Aorta (tissue), 5 donors: ENCODE data around the gene TMOD2. TPM values are rescaled to one million over a fixed set of nuclear protein-coding genes. Genes with fewer than 3 reads are reported as not detected.
A peak's percentile ranks its signal among the peaks of the same experiment; 100 is the strongest.

Source experiments
- ATAC-seq: fragments of 200-7000 bp; cut with Tn5 transposase; one replicate; pipeline ENCODE4 v1.9.1; 2022; ENCODE audit warnings: moderate library complexity; ENCODE audit not compliant: low FRiP score
- DNase-seq, 2 donors: peaks; one replicate each; pipeline ENCODE4 v3.0.0-alpha.2; 2020
- H3K27ac ChIP-seq, 2 donors: one replicate each; pipeline ENCODE4 v1.5.1; 2013; ENCODE audit warnings: low read length in 2 of 2, mild to moderate bottlenecking in 2 of 2, moderate library complexity in 2 of 2, control low read depth in 1 of 2, inconsistent platforms in 1 of 2, low read depth in 1 of 2
- H3K27me3 ChIP-seq, 2 donors: one replicate each; pipeline ENCODE4 v1.6.1; 2013; ENCODE audit warnings: control low read depth in 1 of 2, low read length in 1 of 2, mild to moderate bottlenecking in 1 of 2, moderate library complexity in 1 of 2; ENCODE audit not compliant: insufficient read depth in 2 of 2, control insufficient read depth in 1 of 2
- H3K36me3 ChIP-seq, 2 donors: one replicate each; pipeline ENCODE4 v1.6.1; 2013; ENCODE audit warnings: control low read depth in 1 of 2, low read length in 1 of 2, mild to moderate bottlenecking in 1 of 2; ENCODE audit not compliant: insufficient read depth in 2 of 2, control insufficient read depth in 1 of 2
- H3K4me1 ChIP-seq, 2 donors: one replicate each; pipeline ENCODE4 v1.6.1; 2013; ENCODE audit warnings: low read length in 2 of 2, control low read depth in 1 of 2, mild to moderate bottlenecking in 1 of 2, moderate library complexity in 1 of 2; ENCODE audit not compliant: insufficient read depth in 2 of 2, control insufficient read depth in 1 of 2
- H3K4me3 ChIP-seq, 2 donors: one replicate each; pipeline ENCODE4 v1.5.1; 2013; ENCODE audit warnings: low read length in 2 of 2, control low read depth in 1 of 2, mild to moderate bottlenecking in 1 of 2
- H3K9me3 ChIP-seq: one replicate; pipeline ENCODE4 v1.6.1; 2013; ENCODE audit warnings: mild to moderate bottlenecking, low read length; ENCODE audit not compliant: control insufficient read depth
- WGBS, 2 donors: extraction: QIAGEN DNeasy Blood & Tissue Kit; methylation state at CpG; one replicate each; pipeline ENCODE4 v1.1.7; 2013; 5-methylcytosine and 5-hydroxymethylcytosine counted together
- intact Hi-C, 2 donors: fragments of 100-400 bp; cut with DNase I; formaldehyde crosslinking; loops; one replicate each; pipeline versions ENCODE4 v1.14.2 to v1.15.0; 2022
- polyA plus RNA-seq, 2 donors: library from polyadenylated mRNA; stranded (reverse); fragments of 200-250 nt; gene quantifications; one replicate each; pipeline ENCODE4 v1.2.3, GENCODE V29; 2013
- total RNA-seq, 2 donors: library from RNA; stranded (reverse); fragmentation: NEBNext Ultra II Directional; extraction: Animal tissue kit (Norgen Biotek cat#: 25700); gene quantifications; one replicate each; pipeline ENCODE4 v1.2.1, GENCODE V29; 2021
- donor health status: healthy with polysubstance abuse.
- donor health status: Bipolar disorder and iron deficiency.
- donor health status: DM: no; HTN: no; CAD: no.
- donor health status: DM: no; HTN: no; CAD: no.
- donor health status: DM: yes; HTN: yes; CAD: no.

The TMOD2 gene
- total and polyA plus RNA-seq, 4 donors = 2.3 to 33.1 (median 11.8) TPM

- ATAC-seq = no peak
- DNase-seq = no peak
- peaks cover 0 to 3% of the 10 kb centered on the region in 2 donors for H3K36me3 ChIP-seq
Measured at GRCh38 chr15:51809457-51809856, 58.1 kb downstream of the TMOD2 start.

DNA sequence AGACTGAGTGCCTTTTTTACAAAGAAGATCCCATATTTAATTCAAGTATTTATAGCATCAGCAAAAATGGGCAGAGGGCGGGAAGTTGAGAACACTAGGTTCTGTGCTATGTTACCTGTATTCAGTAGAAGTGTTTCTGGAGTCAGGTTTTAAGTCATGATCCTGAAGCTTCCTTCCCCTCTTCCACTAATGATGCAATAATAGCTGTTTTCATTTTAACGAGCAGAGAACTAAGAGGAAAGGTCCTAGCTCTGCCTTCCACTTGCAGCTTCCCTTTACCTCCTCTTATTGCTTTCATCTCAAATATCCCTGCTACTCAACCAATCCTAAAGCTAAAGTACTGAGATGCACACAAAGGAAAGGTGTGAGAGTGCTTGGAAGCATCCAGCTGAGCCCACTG lies 61.2 kb downstream of the TMOD2 start:
- H3K27me3 ChIP-seq = no peaks in the 10 kb centered on the region
- WGBS, 2 donors = 85 to 93% methylated on average over 2 of the region's 2 CpGs
- H3K4me1 ChIP-seq = no peaks in the 10 kb centered on the region
- no peaks in the 10 kb centered on the region for H3K36me3 ChIP-seq
- DNase-seq (no peak), ATAC-seq (no peak)
- H3K4me3 ChIP-seq = no peak overlapping the region
- intact Hi-C loops = no loop called here
- H3K9me3 ChIP-seq = no peaks in the 10 kb centered on the region
- H3K27ac ChIP-seq = no peak overlapping the region

More at GRCh38 chr15:51809457-51809856, 58.1 kb downstream of the TMOD2 start:
- Histone ChIP-seq H3K27ac (no peak overlapping the region), H3K27me3 (no peaks in the 10 kb centered on the region), H3K4me3 (no peak overlapping the region), H3K4me1 (no peaks in the 10 kb centered on the region), H3K9me3 (no peaks in the 10 kb centered on the region)
- 70 to 78% methylated on average over 1 of the region's 1 CpG for WGBS, 2 donors
- intact Hi-C loops = no loop called here

- intact Hi-C loops = no loop called here
- H3K36me3 ChIP-seq = no peaks in the 10 kb centered on the region
Measured at GRCh38 chr15:51814606-51815005, 63.2 kb downstream of the TMOD2 start.

DNA sequence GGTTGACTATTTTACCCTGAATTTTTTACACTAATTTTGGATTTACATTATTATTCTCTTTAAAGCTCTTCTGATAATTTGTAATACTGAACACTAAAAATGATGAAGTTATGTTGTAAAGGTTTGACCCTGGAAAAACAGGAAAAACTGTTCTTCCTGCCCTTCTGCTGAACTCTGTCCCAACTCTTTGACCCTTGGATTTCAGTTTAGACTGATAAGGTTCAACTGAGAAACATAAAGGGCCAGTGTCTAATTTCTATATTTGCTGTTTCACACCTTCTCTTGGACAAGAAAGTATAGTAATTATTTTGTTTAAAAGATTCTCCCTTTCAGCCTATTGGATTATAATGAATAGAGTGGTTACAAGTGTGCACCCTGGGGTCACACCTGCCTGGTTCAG lies 65.2 kb downstream of the TMOD2 start:
- H3K4me1 ChIP-seq = no peaks in the 10 kb centered on the region
- H3K27me3 ChIP-seq = no peaks in the 10 kb centered on the region
- intact Hi-C loops = no loop called here
- no peak for ATAC-seq
- no peak overlapping the region for H3K27ac ChIP-seq
- no peak overlapping the region for H3K4me3 ChIP-seq
- no peak for DNase-seq
- no peaks in the 10 kb centered on the region for H3K36me3 ChIP-seq
- H3K9me3 ChIP-seq = peaks cover 2% of the 10 kb centered on the region

More at GRCh38 chr15:51814606-51815005, 63.2 kb downstream of the TMOD2 start:
- no peak overlapping the region for H3K27ac ChIP-seq
- no peaks in the 10 kb centered on the region for H3K9me3 ChIP-seq
- no peaks in the 10 kb centered on the region for H3K4me1 ChIP-seq
- H3K27me3 ChIP-seq = no peaks in the 10 kb centered on the region
- no peak overlapping the region for H3K4me3 ChIP-seq
- no peak for DNase-seq
- ATAC-seq = no peak
- WGBS, 2 donors = 83 to 88% methylated on average over 3 of the region's 3 CpGs

DNA sequence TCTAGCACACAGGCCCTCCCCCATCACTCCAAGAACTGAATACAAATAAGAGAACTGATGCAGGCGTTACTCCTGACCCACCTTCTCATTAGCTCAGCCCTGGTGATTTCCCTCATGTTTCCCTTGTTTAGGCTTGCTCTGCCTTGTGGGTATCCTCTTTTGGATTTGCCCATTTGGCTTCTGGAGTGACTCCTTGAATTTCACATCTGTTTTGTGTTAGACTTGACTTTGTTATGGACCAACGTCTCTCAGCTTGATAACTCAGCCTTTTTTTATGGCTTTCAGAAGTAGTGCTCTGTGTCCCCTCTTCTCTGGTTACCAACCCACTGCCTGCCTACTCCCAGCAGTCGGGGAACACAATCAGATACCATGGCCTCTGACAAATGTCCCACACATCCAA lies 66.8 kb downstream of the TMOD2 start:
- Histone ChIP-seq H3K27ac (no peak overlapping the region), H3K27me3 (no peaks in the 10 kb centered on the region), H3K4me1 (no peaks in the 10 kb centered on the region), H3K4me3 (no peak overlapping the region), H3K36me3 (no peaks in the 10 kb centered on the region), H3K9me3 (peaks cover 2% of the 10 kb centered on the region)
- 56 to 65% methylated on average over 3 of the region's 3 CpGs for WGBS, 2 donors
- intact Hi-C loops = no loop called here
- ATAC-seq (no peak), DNase-seq (no peak)

DNA sequence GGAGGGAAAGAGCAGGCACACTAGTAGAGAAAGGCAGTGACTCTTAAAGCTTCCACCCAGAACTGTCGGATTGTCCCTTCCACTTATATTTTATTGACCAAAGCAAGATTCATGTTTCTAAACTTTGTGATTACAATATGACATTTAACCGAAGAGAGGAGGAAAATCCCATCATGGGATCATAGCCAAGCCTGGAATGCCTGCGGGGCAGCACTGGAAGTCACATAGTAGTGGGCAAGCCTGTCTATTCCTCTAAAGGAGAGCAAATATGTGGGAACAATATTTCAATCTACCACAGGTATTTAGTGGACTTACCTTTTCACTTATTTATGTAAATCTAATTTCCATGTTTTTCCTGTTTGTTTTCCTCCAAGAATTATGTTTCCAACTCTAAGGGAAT lies 74.3 kb downstream of the TMOD2 start:
- H3K36me3 ChIP-seq = no peaks in the 10 kb centered on the region
- H3K4me3 ChIP-seq = no peak overlapping the region
- peaks cover 2% of the 10 kb centered on the region for H3K9me3 ChIP-seq
- ATAC-seq (no peak), DNase-seq (no peak)
- no peak overlapping the region for H3K27ac ChIP-seq
- intact Hi-C loops = no loop called here
- H3K27me3 ChIP-seq = no peaks in the 10 kb centered on the region
- 66 to 72% methylated on average over 3 of the region's 3 CpGs for WGBS, 2 donors
- no peaks in the 10 kb centered on the region for H3K4me1 ChIP-seq

DNA sequence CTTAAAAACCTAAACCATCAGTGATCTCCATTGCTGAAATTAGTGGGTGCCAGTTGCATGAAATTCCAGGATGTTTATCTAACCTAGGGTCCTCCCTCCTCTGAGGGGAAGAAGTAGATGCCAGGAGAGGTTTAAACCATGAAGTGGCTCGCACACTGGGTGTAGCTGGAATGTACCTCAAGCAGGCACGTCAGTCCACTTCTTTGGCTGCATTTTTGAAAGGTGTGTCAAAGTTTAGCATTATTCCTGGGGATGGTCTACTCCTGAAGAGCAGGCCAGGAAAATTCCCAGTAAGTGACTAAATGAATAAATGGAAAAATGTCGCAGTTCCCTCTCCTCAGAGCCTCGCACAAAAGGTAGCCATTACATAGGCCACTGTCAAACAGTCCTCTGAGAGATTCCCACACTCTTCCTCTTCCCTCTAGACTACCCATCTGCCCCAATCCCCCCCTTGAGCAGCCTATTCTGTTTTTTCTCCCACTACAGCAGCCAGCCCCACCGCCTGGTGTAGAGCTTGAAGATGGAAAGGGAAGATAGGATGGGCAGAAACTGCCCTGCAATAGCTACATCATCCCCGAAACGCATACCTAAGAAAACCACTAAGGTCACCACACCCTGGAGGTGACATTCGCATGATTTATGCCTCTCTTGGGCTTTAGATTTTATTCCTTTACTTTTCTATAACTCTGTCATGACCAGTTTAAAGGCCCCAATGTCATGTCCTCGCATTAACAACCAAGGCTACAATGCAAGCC lies 77.4 kb downstream of the TMOD2 start:
- no peak for DNase-seq
- intact Hi-C loops = no loop called here
- no peaks in the 10 kb centered on the region for H3K36me3 ChIP-seq
- no peaks in the 10 kb centered on the region for H3K27me3 ChIP-seq
- 84 to 86% methylated on average over 9 of the region's 9 CpGs for WGBS, 2 donors
- no peak for ATAC-seq
- H3K27ac ChIP-seq = no peak overlapping the region
- H3K4me3 ChIP-seq = no peak overlapping the region
- no peaks in the 10 kb centered on the region for H3K4me1 ChIP-seq
- H3K9me3 ChIP-seq = no peaks in the 10 kb centered on the region

DNA sequence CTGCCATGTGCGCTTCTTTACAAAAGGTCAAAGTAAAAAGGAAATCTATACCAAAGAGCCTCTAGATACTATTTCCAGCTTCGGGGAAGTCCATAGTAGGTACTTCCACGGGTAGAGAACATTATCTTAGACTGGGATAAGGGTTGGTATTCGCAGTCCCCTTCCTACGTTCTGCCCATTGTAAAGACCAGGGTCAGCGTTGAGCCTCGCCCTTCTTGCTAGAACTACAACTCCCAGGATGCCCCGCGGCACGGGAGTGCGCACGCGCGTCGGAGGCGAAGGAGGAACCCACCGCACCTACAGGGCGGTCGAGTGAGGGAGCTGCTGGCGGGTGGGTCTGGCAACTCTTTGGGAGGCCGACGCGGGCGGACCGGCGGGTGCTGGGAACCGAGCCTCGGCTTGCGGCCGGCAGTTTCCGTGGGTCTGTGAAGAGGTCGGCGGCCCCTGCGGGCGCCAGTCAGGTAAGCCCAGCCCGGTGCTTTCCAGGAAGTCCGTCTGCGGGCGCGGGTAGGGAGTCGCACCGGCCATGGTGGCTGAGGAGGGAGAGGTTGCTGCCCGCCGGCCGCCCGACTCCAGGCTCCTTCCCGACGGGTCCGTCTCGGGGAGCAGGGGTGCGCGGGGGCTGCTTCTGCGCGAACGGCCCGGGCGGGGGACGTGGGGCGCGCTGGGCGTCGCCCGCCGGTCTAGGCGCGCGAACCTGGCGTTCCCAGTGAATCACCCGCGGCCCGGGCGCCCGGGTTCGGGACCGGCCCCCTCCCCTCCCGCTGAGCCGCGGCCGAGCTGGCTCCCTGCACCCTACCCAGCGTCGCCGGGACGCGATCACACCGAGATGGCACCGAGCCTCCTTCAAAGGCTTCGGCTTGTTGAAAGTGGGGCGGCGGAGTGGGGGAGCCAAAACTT lies 78.2 kb downstream of the TMOD2 start, which contains the start of gene TMOD3:
TMOD3 (plus strand) TSS at position 278 of the 900 bp plus-strand sequence. CDS start 33,232 bp downstream, outside the sequence.
- ATAC-seq (peak; percentile 97), DNase-seq (peak; percentile 95 to 98)
- Histone ChIP-seq H3K4me3 (peak within 1 kb of the TSS; percentile 77 to 89), H3K4me1 (no peaks in the 10 kb centered on the region), H3K27me3 (no peaks in the 10 kb centered on the region), H3K36me3 (no peaks in the 10 kb centered on the region), H3K27ac (peak within 1 kb of the TSS; percentile 64 to 70), H3K9me3 (no peaks in the 10 kb centered on the region)
- intact Hi-C loops = no loop called here
- WGBS, 2 donors = 2% methylated on average over 57 to 89 of the region's 89 CpGs
